Rectal smooth muscle tissue (tissue), 1 donor: ENCODE results near the gene SPX.

Source experiments
- H3K27ac ChIP-seq: one replicate; pipeline ENCODE4 v1.7.0; 2013; ENCODE audit warnings: low read depth, low read length, inconsistent platforms
- H3K27me3 ChIP-seq: one replicate; pipeline ENCODE4 v1.7.0; 2013; ENCODE audit warnings: low read length; ENCODE audit not compliant: control insufficient read depth, insufficient read depth
- H3K36me3 ChIP-seq: one replicate; pipeline ENCODE4 v1.7.0; 2013; ENCODE audit warnings: low read length; ENCODE audit not compliant: control insufficient read depth, insufficient read depth
- H3K4me1 ChIP-seq: one replicate; pipeline ENCODE4 v1.7.0; 2013; ENCODE audit warnings: low read length; ENCODE audit not compliant: control insufficient read depth, insufficient read depth
- H3K4me3 ChIP-seq: one replicate; pipeline ENCODE4 v1.7.0; 2013; ENCODE audit warnings: low read length
- H3K9ac ChIP-seq: one replicate; pipeline ENCODE4 v1.7.0; 2013; ENCODE audit warnings: low read length

Gene SPX

DNA sequence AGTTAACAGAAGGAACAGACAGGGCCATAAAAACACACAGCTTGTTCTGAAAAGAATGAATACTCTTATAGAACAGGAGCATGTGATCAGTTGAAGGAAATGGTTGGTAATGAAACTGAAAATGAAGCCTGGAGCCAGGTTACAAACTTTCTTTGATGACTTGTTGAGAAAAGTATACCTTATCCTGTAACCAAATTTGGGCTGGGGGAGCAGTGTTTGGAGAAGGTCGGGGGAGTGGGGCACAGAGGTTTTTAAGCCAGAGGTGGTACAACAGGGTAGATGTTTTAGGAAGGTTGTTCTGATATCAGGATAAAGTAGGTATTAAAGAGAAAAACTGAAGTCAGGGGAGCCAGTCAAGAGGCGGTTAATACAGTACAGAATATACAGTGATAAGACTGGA lies 16.3 kb upstream of the SPX start:
- H3K27me3 ChIP-seq: no peaks in the 10 kb centered on the region
- H3K27ac ChIP-seq: no peak overlapping the region
- peaks cover 5% of the 10 kb centered on the region for H3K36me3 ChIP-seq
- H3K4me3 ChIP-seq: no peak overlapping the region
- no peak overlapping the region for H3K9ac ChIP-seq
- no peaks in the 10 kb centered on the region for H3K4me1 ChIP-seq

DNA sequence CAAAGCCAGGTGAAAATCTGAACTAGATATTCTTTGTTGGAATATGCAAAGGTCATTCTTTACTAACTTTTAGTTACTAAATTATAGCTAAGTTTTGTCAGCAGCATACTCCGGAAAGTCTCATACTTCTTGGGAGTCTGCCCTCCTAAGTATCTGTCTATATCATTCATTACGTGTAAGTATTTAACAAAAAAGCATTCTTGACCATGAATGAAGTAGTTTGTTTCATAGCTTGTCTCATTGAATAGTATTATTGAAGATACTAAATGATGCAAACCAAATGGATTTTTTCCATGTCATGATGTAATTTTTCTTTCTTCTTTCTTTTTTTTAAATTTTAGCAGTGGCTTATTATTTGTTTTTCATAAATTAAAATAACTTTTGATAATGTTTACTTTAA lies 9.8 kb upstream of the SPX start:
- Histone ChIP-seq H3K27ac (no peak overlapping the region), H3K4me1 (no peaks in the 10 kb centered on the region), H3K4me3 (no peak overlapping the region), H3K9ac (no peak overlapping the region), H3K27me3 (no peaks in the 10 kb centered on the region), H3K36me3 (peaks cover 4% of the 10 kb centered on the region)

DNA sequence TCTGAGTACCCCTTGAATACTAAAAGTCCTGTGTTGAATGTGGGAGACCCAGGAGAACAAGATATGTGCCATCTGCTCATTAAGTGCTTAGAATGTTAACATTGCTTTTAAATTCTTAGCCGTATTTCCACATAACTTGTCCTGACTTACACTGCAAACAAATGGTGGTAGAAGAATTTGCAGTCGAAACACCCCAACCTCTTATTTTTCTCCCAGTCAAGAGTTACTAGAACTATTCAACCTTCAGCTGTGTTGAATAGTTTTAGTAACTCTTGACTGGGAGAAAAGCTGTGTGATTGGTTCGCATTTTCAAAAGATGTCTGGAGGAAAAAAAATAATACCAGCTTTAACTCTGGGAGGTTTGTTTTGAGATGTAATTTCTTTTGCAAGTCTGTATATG lies 7.6 kb upstream of the SPX start:
- Histone ChIP-seq H3K27ac (no peak overlapping the region), H3K36me3 (peaks cover 2% of the 10 kb centered on the region), H3K27me3 (no peaks in the 10 kb centered on the region), H3K9ac (no peak overlapping the region), H3K4me3 (no peak overlapping the region), H3K4me1 (no peaks in the 10 kb centered on the region)

DNA sequence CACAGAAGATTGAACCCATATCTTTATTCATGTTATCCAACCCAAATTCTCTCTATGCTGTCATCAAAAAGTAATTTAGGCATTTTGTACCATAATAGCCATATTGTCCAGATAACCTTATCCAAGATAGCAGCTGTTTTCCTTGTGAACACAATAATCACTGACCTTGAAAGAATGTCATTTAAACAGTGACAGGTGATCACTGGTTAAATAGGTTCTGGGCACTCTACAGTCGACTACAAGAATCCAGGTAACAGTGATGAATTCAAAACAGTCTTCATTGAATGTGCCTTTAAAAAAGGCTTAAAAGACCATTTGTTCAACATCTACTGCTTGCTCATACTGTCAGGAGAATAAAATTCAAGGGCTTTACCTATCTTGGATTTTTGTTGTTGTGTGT lies 4.6 kb upstream of the SPX start:
- Histone ChIP-seq H3K9ac (no peak overlapping the region), H3K27ac (no peak overlapping the region), H3K4me3 (no peak overlapping the region), H3K36me3 (peaks cover 2% of the 10 kb centered on the region), H3K4me1 (no peaks in the 10 kb centered on the region), H3K27me3 (no peaks in the 10 kb centered on the region)

DNA sequence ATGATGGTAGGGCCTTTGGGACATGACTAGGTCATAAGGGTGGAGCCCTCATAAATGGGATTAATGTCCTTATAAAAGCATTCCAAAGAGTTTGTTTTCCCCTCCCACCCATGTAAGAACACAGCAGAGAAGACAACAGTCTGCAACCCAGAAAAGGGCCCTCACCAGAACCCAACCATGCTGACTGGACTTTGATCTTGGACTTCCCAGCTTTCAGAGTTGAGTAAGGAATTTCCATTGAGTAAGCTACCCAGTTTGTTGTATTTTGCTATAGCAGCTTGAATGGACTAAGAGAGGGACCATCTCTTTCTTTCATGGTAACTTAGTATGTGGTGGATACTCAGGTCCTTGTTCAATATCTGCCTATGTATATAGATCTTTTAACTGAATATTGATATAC lies 2.9 kb upstream of the SPX start:
- Histone ChIP-seq H3K4me1 (no peaks in the 10 kb centered on the region), H3K27me3 (no peaks in the 10 kb centered on the region), H3K9ac (no peak overlapping the region), H3K36me3 (no peaks in the 10 kb centered on the region), H3K4me3 (no peak overlapping the region), H3K27ac (no peak overlapping the region)

DNA sequence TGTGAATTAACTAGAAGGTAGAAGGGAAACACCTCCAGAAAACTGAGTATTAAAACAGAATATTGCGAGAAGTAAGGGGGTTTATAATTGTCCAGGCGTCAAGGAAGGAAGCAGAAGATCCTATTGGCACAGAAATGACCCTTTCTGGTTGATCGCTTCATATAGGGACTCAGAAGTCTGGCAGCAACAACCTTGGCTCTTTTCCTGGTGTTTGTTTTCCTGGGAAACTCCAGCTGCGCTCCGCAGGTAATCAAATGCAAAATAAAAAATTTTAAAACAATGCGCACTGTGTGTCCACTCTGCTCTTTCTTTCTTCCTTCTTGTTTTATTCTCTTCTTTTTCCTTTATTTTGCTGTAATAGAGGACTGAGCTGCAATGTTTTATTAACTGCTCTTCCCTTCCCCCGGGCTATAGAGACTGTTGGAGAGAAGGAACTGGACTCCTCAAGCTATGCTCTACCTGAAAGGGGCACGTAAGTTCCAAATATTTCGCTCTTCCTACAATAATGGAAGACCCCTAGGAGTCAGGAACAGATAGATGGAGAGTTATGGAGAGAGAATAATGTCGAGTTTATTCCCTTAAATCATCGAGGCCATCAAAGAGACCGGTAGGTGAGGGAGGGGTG lies 737 bp downstream of the SPX start:
- H3K9ac ChIP-seq: no peak overlapping the region

DNA sequence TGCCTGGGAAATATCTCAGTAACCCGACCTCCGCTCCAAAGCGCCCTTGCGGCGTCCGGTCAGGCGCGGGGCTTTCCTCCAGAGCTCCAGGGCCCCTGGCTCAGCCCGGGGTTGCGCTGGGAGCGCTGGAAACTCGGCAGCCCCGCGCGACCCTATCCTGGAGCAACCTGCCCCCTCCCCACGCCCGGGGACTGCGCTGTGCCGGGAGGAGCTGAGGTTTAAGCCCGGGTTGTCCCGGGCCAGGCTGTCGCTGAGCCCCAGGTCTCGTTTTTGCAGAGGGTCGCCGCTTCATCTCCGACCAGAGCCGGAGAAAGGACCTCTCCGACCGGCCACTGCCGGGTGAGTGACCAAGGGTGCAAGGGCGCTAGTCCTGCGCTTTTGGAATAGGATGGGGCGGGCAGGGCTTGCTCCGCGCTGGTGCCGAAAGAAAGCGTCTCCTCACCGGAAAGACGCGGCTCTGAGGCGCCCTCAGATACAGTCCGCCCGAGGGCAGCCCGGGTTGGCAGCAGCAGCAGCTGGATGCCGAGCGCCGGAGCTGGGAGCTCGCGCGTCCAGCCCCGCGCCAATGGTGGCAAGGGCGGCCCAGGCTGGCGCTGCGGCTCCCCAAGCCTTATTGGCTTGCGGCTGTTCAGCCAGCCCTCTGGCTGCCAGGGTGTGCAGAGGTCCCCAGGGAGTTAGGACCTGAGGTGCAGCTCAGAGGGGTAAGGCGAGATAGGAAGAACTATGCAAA lies 1.5 kb downstream of the SPX start:
- Histone ChIP-seq H3K9ac (no peak overlapping the region), H3K27ac (no peak overlapping the region), H3K4me3 (peak overlapping the region; percentile 79), H3K27me3 (no peaks in the 10 kb centered on the region), H3K36me3 (no peaks in the 10 kb centered on the region), H3K4me1 (no peaks in the 10 kb centered on the region)

More for the DNA sequence above, 737 bp downstream of the SPX start:
- Histone ChIP-seq H3K36me3 (no peaks in the 10 kb centered on the region), H3K27me3 (no peaks in the 10 kb centered on the region), H3K4me3 (peak overlapping the region; percentile 79), H3K4me1 (no peaks in the 10 kb centered on the region), H3K27ac (no peak overlapping the region)

DNA sequence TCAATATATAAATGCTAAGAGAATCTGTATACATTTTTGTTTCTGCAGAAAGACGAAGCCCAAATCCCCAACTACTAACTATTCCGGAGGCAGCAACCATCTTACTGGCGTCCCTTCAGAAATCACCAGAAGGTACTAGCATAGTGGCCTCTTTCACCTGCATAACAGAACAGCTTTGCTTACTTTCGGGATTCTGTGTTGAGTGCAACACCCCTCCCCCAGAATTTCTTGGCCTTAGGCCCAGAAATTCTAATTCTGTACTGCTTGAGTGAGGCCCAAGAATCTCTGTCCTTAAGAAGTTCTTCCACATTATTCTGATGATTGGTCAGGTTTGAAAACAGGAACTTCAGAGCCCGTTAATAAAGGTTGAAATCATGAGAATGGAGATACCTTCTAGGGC lies 2.9 kb downstream of the SPX start:
- no peaks in the 10 kb centered on the region for H3K4me1 ChIP-seq
- no peak overlapping the region for H3K27ac ChIP-seq
- H3K4me3 ChIP-seq: no peak overlapping the region
- H3K36me3 ChIP-seq: no peaks in the 10 kb centered on the region
- H3K9ac ChIP-seq: no peak overlapping the region
- H3K27me3 ChIP-seq: no peaks in the 10 kb centered on the region

DNA sequence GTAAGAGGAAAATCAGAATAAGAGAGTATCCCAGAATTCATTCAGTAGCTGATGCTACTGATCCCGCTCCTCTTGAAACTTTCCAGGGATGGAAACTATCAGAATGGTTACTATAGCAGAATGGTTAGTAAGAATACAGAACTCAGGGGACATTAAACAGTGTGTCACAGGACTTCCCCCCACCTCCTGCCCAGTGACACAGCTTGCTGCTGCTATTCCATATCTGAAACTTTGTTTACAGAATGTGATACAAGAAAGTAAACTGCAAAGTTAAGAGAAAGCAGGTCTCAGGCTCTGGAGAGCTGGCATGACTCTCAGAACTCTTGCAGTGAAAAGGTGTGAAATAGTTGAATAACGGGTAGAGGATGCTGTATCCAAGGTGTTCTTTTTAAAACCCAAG lies 3.4 kb downstream of the SPX start:
- Histone ChIP-seq H3K4me1 (no peaks in the 10 kb centered on the region), H3K27me3 (no peaks in the 10 kb centered on the region), H3K36me3 (no peaks in the 10 kb centered on the region), H3K9ac (no peak overlapping the region), H3K27ac (no peak overlapping the region), H3K4me3 (no peak overlapping the region)

DNA sequence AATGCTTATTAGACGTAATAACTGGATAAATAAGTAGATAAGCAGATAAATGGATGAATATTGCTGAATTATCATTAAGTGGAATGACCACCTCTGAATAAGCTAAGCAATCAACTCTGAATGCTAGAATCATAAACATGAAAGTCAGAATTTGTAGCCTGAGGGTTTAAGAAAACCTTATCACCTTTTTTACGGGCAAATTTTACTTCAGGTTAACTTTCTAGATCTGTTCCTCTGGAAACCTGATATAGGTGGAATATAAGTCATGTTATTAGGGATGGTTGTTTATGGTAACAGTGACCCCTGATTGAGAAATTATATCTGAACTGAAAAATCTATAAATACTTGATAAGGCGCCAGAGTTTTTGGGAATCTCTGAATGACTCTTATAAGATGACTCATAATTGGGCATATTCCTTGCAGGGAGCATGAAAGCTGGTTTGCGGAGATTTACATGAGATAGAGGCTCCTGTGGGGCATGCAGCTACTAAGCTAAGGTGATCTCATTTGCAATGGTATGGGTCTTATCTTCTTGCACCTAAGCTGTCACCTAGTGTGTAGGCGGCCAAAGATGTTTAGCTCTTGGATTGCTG lies 12.1 kb downstream of the SPX start:
- Histone ChIP-seq H3K4me3 (no peak overlapping the region), H3K27me3 (no peaks in the 10 kb centered on the region), H3K9ac (no peak overlapping the region), H3K4me1 (no peaks in the 10 kb centered on the region), H3K27ac (no peak overlapping the region), H3K36me3 (no peaks in the 10 kb centered on the region)

DNA sequence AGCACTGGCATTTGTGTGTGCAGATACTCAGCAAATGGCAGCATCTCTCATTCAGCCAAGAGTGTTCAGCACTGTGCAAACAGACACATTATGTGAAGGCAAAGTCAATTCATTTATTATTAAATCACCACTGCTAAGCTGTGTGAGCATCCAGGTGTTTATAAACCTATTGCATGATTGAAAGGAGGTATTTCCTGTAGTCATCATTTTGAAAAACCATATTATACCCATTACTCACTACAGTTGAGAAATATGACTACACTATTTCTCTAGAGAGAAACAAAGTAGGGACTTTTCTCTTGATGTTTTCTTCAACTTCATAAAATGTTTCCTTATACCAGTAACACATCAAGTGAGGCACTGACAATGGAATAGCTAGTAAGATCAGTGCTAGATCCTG lies 13.7 kb downstream of the SPX start:
- Histone ChIP-seq H3K4me1 (no peaks in the 10 kb centered on the region), H3K27ac (no peak overlapping the region), H3K4me3 (no peak overlapping the region), H3K36me3 (no peaks in the 10 kb centered on the region), H3K27me3 (no peaks in the 10 kb centered on the region), H3K9ac (no peak overlapping the region)

DNA sequence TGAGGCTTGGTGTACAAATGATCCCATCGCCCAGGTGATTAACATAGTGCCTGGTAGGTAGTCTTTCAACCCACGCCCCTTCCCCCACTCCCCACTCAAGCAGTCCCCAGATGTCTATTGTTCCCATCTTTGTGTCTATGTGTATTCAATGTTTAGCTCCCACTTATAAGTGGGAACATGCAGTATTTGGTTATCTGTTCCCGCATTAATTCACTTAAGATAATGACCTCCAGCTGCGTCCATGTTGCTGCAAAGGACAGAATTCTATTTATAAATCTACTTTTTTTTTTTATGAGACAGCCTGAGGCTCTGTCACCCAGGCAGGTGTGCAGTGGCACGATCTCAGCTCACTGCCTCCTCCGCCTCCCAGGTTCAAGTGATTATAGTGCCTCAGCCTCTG lies 15.7 kb downstream of the SPX start:
- Histone ChIP-seq H3K9ac (no peak overlapping the region), H3K4me1 (no peaks in the 10 kb centered on the region), H3K27me3 (no peaks in the 10 kb centered on the region), H3K36me3 (no peaks in the 10 kb centered on the region), H3K4me3 (no peak overlapping the region), H3K27ac (no peak overlapping the region)

DNA sequence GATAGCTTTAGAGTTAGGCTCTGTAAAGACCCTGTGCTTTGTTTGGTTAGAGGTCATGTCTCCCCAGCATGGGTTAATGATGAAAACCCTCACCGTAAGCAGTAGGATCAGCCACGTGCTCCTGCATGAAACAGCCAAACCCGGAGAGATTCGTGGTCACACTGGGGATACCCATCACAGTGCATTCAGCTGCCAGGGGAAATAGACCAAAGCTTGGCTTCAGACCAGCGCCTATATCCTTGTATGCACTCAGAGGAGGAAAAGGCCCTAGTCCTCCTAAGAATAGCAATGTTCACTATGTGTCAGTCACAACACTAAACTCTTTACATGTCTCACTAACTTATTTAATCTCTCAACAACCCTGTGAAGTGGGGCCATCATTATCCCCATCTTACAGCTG lies 16.3 kb downstream of the SPX start:
- no peak overlapping the region for H3K4me3 ChIP-seq
- no peaks in the 10 kb centered on the region for H3K36me3 ChIP-seq
- no peaks in the 10 kb centered on the region for H3K27me3 ChIP-seq
- no peak overlapping the region for H3K27ac ChIP-seq
- H3K4me1 ChIP-seq: no peaks in the 10 kb centered on the region
- H3K9ac ChIP-seq: no peak overlapping the region
